Astrocyte (in vitro differentiated cells and primary cell): ENCODE results near the gene CLASP1.

Source experiments
- CTCF ChIP-seq: IDR thresholded peaks from 2 replicates; pipeline ENCODE4 v1.5.1; 2011; ENCODE audit warnings: low read depth, mild to moderate bottlenecking, inconsistent platforms, low read length, moderate library complexity; ENCODE audit not compliant: insufficient read depth
- EZH2 ChIP-seq: IDR thresholded peaks from 2 replicates; pipeline ENCODE4 v1.6.1; 2012; ENCODE audit warnings: mild to moderate bottlenecking, low read length, inconsistent platforms; ENCODE audit not compliant: insufficient read depth

GRCh38 chr2:121473512-121473911 lies 175.8 kb downstream of the CLASP1 start:
- TF ChIP-seq CTCF (no peak), EZH2 (no peak)
